GF-D8 (cell line): Measurements from ENCODE around the gene DHX8.
"Not testable (repeated sequence)": the region's sequence is repeated elsewhere in the genome, so short reads cannot be mapped to it uniquely, and the experiment has no call there.

ENCODE experiments used
- DNase-seq: peaks from one replicate; lab custom pipeline; 2025; lab: John Stamatoyannopoulos, UW

The DHX8 gene

DNA sequence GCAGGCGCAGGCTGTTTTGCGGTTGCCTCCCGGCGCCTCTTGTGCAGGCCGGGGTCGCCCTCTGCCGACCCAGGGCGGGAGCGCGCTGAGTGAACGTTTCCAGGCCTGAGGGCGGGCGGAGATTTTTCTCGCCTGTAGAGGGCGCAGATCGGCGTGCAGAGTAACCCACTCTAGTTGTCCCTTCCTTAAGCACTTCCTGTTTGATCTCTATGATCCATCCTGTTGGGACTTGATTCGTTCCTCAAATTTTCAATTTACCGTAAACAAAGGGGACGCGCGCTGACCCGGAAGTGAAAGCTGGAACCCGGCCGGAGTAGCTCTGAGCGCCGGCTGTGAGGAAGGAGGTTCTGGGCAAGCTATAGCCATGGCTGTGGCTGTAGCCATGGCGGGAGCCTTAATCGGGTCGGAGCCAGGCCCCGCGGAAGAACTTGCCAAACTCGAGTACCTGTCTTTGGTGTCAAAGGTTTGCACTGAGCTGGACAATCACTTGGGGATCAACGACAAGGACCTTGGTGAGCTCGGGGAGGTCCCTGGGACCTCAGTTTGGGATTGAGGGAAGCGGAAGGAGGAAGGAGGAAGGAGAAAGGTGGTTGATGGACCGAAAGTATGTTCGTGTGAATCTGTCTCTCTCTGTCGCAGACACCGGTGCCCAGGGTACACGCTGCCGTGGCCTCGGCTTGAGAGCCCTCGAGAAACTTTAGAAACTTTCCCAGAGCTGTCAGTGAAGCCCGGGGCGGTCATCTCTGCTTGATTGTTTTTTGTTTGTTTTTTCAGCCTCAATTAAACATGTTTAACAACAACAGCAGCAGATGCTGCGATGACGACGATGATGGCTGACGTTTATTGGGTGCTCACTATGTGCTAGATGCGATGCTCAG lies at the start of gene DHX8:
Gene DHX8, plus strand, starts transcription at position 302 of the 878 bp plus-strand sequence. Its CDS starts 63 bp downstream, at position 365.
- DNase-seq, result peak; percentile 99

DNA sequence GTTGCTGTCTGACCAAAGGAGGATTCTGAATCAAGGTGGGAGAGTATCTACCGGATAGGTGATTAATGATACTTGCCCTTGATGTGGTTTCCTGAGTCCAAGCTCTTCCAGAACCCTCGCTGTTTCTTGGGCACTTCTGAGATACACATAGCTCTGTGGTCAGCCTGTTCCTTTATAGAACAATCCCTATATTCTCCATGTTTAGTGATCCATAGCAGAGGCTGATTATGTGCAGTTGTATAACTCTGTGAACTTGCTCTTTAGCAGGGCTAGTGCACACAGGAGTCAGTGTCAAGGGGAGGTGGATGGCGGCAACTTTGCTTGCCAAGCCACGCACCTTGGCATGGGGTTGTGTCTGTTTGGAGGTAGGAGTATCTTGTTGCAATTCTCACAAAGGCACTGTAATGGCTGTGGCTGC lies 48.9 kb upstream of the DHX8 start:
- DNase-seq, result no peak

DNA sequence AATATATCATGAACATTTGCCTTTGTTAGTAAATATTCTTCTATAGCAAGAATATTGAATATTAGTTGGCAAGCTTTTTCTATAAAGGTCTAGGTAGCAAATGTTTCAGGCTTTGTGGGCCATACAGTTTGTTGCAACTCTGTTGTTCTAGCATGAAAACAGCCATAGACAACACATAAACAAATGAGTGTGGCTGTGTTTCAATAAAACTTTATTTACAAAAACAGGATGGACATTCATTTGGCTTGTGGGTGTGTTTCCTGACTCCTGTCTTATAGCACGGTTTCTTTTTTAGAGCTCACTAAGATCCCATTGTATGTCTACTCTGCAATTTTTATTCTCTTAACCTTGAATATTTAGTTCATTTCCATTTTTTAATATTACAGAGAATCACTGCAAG lies 46.0 kb upstream of the DHX8 start:
- no peak for DNase-seq

DNA sequence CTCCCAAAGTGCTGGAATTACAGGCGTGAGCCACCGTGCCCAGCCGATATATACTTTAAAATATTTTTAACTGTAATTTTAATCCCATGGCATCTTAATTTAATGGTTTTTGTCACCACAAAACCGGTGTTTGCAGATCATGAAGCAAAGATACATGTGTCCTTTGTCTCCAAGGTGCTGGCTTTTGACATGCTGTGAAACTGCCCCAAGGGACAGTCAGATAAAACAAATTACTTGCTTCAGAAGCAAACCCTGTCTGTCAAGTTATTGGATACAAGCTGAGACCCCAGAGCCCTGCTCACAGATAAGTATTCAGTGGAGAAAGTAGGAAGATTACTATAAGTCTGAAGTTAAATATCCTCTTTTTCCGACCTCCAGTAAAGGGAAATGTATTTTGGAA lies 45.1 kb upstream of the DHX8 start:
- no peak for DNase-seq

DNA sequence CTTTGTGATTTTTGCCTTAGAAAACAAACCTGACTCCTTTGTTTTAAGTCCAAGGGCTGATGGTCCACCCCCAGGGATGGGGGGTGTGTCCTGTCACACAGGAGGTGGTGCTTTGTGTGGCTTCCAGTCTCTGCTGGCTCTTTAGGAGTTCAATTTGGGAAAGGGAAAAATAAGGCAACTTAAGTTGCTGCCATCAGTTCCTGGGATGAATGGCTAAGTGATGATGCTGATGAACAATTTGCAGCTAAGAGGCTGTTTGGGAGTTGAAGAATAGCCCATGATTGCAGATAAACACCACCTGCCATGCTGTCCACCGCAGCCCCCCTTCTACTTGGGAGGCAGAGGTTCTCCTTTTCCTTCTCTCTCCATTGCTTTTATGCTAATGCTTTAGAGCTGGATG lies 44.7 kb upstream of the DHX8 start:
- no peak for DNase-seq

DNA sequence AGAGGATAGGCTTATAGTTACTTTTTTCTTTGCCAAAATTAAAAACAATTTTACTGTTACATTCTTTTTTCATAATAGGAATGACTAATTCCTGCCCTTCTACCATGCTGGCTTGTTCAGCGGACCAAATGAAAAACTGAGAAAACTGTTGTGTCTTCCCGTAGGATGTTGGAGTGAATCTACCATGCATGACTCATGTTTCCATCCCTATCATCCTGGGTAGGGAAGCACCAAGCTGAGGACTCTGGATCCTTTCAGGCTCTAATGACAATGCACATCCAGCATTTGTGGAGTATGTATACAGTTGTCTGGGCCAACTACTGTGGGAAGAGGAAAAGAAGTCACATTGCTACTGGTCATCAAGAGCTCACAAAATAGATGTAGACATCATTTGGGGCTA lies 41.1 kb upstream of the DHX8 start:
- no peak for DNase-seq

DNA sequence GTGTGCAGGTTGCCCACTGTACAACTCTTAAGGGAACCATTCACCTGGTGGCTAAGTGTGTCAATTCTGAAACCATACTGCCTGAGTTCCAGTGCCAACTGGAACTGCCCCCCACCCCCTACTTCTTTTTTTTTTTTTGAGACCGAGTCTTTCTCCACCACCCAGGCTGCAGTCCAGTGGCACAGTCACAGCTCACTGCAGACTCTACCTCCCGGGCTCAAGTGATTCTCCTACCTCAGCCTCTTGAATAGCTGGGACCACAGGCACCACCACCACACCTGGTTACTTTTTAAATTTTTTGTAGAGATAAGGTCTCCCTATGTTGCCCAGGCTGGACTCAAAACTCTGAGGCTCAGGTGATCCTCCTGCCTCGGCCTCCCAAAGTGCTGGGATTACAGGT lies 40.4 kb upstream of the DHX8 start:
- DNase-seq, result no peak

DNA sequence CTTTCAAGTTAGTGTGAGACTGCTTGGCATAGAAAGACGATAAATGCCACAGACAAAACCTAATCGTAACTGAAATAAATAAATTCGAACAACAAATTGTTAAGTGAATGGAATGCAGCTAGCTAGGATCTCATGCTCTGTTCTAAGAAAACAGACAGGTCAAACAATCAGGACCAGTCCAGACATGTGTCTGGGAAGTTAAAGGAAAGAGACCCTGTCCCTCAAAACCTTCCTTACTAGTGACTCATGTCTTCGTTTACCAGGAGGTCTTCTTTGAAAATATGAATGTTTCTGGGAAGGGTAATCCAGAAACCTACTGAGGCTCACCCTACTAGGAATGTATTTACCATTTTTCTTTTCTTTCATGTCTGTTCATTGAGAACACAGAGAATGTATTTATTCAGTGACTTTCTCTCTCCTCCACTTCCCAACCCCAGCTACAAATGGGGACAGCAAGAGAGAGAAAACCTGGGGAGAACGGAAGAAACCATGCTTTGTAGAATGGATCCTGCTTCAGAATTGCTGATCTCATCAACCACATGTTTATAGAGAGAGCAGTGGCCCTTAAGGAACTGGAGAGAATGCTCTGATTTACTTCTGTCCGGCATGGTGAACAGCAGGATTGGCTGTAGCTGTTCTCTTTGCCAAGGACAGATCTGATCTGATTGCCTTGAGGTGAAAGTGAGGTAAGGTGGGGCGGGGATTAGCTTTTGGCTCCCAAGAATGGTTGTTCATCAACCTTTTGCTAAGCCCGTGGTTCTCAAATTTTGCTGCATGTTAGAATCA lies 39.4 kb upstream of the DHX8 start:
- no peak for DNase-seq

DNA sequence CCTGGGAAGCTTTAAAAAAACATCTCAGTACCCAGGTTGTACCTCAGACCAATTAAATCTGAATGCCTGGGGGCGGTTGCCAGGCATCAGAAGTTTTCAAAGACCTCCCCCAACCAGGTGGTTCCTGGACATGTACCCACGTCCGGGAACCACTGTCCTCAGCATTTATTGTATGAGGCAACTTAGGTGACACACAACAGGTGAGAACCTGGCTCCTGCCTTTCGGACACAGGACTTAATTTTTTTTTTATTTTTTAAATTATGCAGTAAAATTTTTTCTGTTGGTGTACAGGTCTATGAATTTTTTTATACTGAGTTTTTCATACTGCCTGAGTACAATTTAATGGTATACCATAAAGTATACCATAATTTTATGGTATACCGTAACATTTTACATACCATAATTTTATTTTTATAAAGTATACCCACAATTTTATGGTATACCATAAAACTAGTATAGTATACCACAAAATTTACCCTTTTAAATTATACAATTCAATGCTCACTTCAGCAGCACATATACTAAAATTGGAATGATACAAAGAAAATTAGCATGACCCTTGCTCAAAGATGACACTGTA lies 38.7 kb upstream of the DHX8 start:
- DNase-seq, result no peak

DNA sequence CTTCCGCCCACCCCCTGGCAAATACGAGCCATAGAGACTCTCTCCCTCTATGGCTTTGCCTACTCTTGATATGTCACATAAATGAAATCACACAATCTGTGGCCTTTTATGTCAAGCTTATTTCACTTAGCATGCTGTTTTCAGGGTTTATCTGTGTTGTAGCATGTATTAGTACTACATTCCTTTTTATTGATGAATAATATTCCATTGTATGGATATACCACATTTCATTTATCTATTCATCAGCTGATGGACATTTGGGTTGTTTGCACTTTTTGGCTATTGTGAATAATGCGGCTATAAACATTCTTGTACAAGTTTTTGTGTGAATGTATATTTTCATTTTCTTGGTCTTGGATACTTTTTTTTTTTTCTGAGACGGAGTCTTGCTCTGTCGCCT lies 37.0 kb upstream of the DHX8 start:
- no peak for DNase-seq

DNA sequence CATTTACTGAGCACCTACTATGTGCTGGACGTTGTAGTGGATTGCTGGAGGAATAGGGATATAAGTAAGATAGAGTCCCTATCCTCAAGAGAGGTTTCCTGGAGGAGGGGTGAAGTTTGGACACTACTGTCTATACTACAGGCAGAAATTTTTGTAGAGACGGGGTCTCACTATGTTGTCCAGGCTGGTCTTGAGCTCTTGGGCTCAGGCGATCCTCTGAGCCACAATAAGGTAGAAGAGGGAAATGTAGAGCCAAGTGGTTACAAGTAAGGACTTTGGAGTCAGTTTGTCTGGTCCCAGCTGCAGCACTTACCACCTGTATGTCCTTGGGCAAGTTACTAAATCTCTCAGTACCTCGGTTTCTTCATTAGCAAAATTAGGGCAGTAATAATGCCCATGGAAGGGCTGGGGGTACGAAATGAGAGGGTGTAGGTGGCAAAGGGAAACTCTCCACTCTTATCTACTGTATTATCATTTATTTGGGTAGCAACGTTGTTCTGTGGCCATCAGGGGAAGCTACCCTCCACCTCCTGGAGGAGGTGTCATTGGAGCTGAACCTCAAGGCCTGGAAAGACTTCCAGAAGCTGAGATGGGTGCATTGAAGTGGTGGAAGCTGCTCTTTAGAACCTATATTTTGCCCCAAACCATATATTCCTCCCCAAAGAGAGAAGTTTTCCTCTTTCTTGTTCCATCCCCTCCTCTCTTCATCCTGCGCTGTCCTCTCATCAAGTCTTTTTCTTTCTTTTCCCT lies 34.9 kb upstream of the DHX8 start:
- no peak for DNase-seq

DNA sequence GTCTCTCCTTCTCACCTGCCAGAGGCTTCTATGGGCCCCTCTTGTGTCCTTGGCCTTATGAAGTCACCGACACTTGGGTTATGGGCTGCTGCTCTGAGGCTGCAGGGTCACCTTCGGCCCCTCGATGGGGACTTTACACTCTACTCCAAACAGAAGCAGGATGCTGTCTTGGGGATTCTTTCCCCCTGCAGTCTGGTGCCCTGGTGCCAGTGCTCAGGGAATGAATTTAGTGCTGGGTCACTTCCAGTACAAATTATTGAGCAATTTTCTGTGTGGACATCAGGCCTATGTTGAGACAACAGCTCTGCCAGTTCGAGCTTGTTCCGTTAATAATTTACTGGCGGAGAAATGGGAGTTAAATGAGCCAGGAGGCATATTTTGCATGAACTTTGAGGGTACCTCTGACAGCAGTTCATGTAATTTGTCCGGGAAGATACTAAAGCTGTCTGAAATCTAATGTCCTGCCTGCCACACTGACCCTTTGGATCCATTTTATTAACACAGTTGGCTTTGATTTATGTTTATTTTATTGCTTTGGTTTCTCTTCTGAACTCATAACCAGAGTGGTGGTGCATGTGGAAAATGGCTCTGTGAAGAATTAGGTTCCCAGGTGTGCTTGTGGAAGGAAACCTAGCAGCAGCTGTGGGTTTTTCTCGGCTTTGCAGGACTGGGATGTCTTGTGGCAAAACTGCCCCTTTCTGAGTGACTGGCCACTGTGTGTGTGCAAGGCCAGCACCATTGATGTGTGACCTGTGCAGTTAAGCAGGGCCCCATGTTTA lies 34.1 kb upstream of the DHX8 start:
- DNase-seq, result no peak

DNA sequence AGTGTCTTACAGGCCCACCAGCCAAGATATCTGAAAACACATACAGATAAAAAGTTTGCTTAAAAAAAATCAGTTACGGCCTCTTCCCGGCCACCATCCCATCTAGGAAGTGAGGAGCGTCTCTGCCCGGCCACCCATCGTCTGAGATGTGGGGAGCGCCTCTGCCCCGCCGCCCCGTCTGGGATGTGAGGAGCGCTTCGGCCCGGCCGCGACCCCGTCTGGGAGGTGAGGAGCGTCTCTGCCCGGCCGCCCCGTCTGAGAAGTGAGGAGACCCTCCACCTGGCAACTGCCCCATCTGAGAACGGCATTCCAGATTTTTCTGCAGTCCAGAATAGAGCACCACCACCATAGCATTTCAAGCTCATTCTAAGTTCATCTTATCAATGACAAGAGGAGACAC lies 33.0 kb upstream of the DHX8 start:
- DNase-seq, result not testable (repeated sequence)

DNA sequence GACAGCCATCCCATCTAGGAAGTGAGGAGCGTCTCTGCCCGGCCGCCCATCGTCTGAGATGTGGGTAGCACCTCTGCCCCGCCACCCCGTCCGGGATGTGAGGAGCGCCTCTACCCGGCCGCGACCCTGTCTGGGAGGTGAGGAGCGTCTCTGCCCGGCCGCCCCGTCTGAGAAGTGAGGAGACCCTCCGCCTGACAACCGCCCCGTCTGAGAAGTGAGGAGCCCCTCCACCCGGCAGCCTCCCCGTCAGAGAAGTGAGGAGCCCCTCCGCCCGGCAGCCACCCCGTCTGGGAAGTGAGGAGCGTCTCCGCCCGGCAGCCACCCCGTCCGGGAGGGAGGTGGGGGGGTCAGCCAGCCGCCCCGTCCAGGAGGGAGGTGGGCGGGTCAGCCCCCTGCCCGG lies 32.0 kb upstream of the DHX8 start:
- not testable (repeated sequence) for DNase-seq

DNA sequence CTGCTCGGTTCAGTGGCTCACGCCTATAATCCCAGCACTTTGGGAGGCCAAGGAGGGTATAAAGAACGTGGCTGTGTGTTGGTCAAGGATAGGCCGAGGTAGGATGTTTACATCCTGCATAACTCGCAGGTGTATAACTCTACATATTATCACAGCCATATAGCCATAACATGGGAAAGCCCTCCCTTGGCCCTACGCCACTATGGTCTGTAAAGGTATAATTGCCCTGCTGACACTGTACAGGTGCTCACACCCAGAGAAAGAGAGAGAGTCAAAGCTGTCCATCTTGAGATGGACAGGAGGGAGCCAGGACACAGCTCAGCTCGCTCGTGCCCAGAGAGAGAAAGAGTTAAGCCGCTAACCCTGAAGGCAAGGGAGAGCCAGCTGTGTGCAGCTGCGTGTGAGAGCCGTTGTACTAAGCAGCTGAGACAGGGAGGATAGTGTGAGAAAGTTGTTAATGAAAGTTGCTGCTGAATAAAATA lies 30.4 kb upstream of the DHX8 start:
- DNase-seq, result no peak

DNA sequence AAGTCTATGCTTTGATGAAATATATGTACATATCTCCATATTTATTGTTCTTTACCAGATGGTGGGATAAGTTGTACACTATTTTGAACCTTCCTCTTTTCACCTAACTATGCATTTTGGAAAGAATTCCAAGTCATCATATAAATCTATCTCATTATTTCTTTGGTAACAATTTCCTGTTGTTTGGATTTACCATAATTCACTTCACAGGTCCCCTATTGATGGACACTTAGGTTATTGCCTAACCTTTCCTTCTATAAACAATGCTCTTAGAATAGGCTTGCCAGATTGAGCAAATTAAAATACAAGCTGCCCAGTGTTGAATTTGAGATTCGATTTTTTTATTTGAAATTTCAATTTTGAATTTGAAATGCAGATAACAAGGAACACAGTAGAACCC lies 28.9 kb upstream of the DHX8 start:
- DNase-seq, result no peak

DNA sequence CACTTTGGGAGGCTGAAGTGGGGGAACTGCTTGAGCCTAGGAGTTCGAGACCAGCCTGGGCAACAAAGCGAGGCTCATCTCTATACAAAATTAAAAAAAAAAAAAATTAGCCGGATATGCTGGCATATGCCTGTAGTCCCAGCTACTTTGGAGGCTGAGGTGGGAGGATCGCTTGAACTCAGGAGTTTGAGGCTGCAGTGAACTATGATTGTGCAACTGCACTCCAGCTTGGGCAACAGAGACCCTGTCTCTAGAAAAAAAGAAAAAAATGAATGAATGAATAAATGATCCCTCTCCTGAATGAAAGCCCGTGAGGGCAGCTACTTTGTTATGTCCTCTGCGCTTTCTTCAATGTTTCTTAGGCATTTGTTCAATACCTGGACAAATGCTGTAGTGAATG lies 27.7 kb upstream of the DHX8 start:
- DNase-seq, result no peak

DNA sequence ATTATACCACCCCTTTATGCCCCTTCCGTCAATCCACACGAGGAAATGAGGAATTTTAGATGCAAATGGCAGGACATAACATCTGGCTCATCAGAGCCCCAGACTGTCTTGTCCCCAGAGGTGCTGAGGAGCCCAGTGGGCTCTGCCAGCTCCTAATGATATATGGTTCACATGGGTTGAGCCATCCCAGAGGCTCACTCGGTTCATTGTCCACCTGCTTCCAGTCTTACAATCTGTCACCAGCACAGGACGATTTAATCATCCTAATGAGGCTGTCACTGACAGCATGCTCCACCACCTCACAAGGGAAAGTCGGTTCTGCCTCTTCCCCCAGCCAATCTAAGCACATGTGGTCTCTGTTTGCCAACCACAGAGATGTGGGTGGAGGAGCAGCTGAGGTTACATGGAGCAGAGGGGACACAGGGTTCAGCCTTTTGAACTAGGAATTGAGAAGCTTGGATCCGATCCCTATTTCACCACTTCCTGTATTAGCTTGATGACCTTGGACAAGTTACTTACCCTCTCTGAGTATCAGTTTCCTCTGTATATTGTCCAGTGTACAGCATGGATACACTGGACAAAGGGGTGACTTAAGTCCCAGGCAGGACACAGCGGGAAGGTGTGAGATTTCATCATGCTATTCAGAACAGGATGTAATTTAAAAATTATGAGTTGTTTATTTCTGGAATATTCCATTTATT lies 27.0 kb upstream of the DHX8 start:
- DNase-seq, result no peak

DNA sequence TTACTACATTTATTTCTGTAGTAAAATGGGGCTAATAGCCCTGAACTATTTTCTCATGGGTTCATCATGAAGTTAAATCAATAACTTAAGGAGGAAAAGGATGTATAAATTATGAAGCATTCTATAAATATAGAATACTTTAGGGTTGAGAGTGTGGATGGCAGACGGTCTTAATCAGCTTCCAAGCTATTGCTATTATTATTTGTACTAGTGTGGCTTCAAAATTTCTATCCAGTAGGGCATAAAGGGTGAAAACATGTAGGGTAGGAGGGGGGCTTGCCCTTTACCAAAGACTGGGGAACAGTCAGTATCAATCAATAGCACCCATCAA lies 26.4 kb upstream of the DHX8 start:
- no peak for DNase-seq

DNA sequence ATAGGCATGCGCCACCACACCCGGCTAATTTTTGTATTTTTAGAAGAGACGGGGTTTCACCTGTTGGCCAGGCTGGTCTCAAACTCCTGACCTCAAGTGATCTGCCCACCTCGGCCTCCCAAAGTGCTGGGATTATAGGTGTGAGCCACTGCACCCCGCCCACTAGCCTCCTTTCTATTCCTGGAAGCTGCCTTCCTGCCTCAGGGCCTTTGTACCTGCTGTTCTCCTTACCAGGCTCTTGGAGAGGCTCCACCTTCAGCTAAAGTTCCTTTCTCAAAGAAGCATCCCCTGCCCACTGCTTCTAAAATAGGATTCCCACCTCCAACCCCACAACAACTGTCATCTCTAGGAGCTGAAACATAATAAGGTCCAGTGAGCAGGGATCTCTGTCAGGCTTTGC lies 23.9 kb upstream of the DHX8 start:
- DNase-seq, result not testable (repeated sequence)

DNA sequence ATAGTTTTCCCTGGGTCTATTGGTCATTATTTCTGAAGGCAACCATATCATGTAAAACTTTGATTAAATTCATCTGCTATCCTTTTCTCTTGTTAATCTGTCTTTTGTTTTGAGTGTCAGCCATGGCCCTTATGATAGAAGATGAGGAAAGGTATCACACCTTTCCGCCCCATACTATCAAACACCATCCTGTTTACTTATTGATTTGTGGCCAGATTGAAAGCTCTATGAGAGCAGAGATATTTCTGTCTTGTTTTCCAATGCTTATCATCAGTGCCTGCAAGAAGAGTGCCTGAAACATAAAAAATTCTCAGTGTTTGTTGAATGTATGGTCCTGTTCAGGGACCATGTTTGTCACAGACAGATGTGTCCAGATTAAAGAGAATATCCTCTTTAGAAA lies 22.6 kb upstream of the DHX8 start:
- no peak for DNase-seq
